Pancreas (tissue), 10 donors: ENCODE measurements around the gene RBMX. TPM values are rescaled to one million over a fixed set of nuclear protein-coding genes. Genes with fewer than 3 reads are reported as not detected.

Experiments used
- ATAC-seq, 4 donors: fragments of 200-7000 bp; cut with Tn5 transposase; one replicate each; pipeline versions ENCODE4 v1.8.0 to v1.9.1; 2020; ENCODE audit warnings: mild to moderate bottlenecking in 4 of 4, moderate library complexity in 4 of 4
- DNase-seq, 6 donors: peaks; one replicate each; pipeline ENCODE4 v3.0.0-alpha.2; 2020
- FAIRE-seq: peaks from 2 replicates; lab custom pipeline; 2012; peaks lifted over from hg19 to GRCh38; lab: Jason Lieb, UNC
- H3K27ac ChIP-seq, 4 donors: fragments of 200-600 bp; sonication (generic); 1 replicate in 3 of 4; 2 replicates in 1 of 4; pipeline versions ENCODE4 v1.5.0 to v1.8.0; 2020
- H3K27me3 ChIP-seq, 4 donors: fragments of 200-600 bp; one replicate each; pipeline ENCODE4 v1.8.0; 2021
- H3K36me3 ChIP-seq, 3 donors: fragments of 200-600 bp; sonication (generic) in 1 of 3; one replicate each; pipeline versions ENCODE4 v1.5.0 to v1.8.0; 2020 to 2021
- H3K4me1 ChIP-seq, 3 donors: fragments of 200-600 bp; one replicate each; pipeline ENCODE4 v1.8.0; 2021
- H3K4me3 ChIP-seq, 4 donors: fragments of 200-600 bp; sonication (generic) in 2 of 4; one replicate each; pipeline versions ENCODE4 v1.5.0 to v1.8.0; 2020 to 2021
- H3K9me3 ChIP-seq, 4 donors: fragments of 200-600 bp; one replicate each; pipeline ENCODE4 v1.8.0; 2021
- CTCF ChIP-seq, 4 donors: fragments of 200-600 bp; sonication (generic) in 3 of 4; IDR thresholded peaks; one replicate each; pipeline versions ENCODE4 v1.5.0 to v1.8.0; 2021; ENCODE audit warnings: antibody characterized with exemption in 4 of 4
- WGBS, 2 donors: extraction: QIAGEN DNeasy Blood & Tissue Kit; methylation state at CpG; one replicate each; pipeline ENCODE4 v1.1.7; 2013; 5-methylcytosine and 5-hydroxymethylcytosine counted together
- intact Hi-C, 3 donors: fragments of 100-400 bp; cut with DNase I; formaldehyde crosslinking; loops; one replicate each; pipeline versions ENCODE4 v1.11.1 to v1.14.2; 2022
- polyA plus RNA-seq, 2 donors: library from polyadenylated mRNA; stranded (reverse); fragments of 200-250 nt; gene quantifications; one replicate each; pipeline ENCODE4 v1.2.3, GENCODE V29; 2013
- total RNA-seq, 6 donors: library from RNA; stranded (reverse); fragmentation: NEBNext Ultra II Directional in 4 of 6; extraction: Animal tissue kit (Norgen Biotek cat#: 25700) in 4 of 6; gene quantifications; one replicate each; pipeline versions ENCODE4 v1.2.1 to v1.2.4, GENCODE V29; 2021 to 2023
- donor health status: healthy with polysubstance abuse.
- donor health status: DM: no; HTN: no; CAD: no; lungs with moderate emphysema.
- donor health status: DM: no; HTN: no; CAD: no.
- donor health status: control.
- donor health status: control.
- donor health status: Bipolar disorder and iron deficiency.
- donor health status: DM: yes; HTN: yes; CAD: no.
- donor health status: DM: no; HTN: no; CAD: no.
- donor health status: DM: no; HTN: no; CAD: no.
- donor health status: DM: yes; HTN: yes; CAD: no.

RBMX gene
- total and polyA plus RNA-seq, 8 donors = 45.3 to 129 (median 81.8) TPM

GRCh38 chrX:136868283-136869055 is 12.1 kb downstream of the RBMX start:
- H3K4me1 ChIP-seq = no peaks in the 10 kb centered on the region
- no peak for TF ChIP-seq CTCF (IDR thresholded peaks at IDR 0.05)
- no peak for ATAC-seq
- DNase-seq = no peak
- no peak for FAIRE-seq
- no peaks in the 10 kb centered on the region for H3K27me3 ChIP-seq
- no peak overlapping the region for H3K4me3 ChIP-seq
- WGBS, 2 donors = 86 to 97% methylated on average over 9 of the region's 9 CpGs
- no peak overlapping the region for H3K27ac ChIP-seq
- H3K36me3 ChIP-seq = peaks cover 0 to 22% (median 0%) of the 10 kb centered on the region in 3 donors
- intact Hi-C loops = no loop called here
- H3K9me3 ChIP-seq = no peaks in the 10 kb centered on the region

- no peak for FAIRE-seq
- Histone ChIP-seq H3K9me3 (no peaks in the 10 kb centered on the region), H3K36me3 (peaks cover 0 to 22% (median 0%) of the 10 kb centered on the region in 3 donors), H3K27me3 (no peaks in the 10 kb centered on the region), H3K4me3 (no peak overlapping the region), H3K4me1 (no peaks in the 10 kb centered on the region), H3K27ac (no peak overlapping the region)
- no peak for TF ChIP-seq CTCF (IDR thresholded peaks at IDR 0.05)
- intact Hi-C loops = no loop called here
- no peak for DNase-seq
- no peak for ATAC-seq
- WGBS, 2 donors = 54 to 71% methylated on average over 3 of the region's 3 CpGs
Measured at GRCh38 chrX:136867518-136867917, 13.0 kb downstream of the RBMX start.

GRCh38 chrX:136867096-136867491 is 13.4 kb downstream of the RBMX start:
- ATAC-seq (peak in 2 of 4 donors; percentile 33 to 44), FAIRE-seq (no peak)
- intact Hi-C loops = no loop called here

GRCh38 chrX:136866337-136867095 is 14.0 kb downstream of the RBMX start:
- H3K27me3 ChIP-seq = no peaks in the 10 kb centered on the region
- DNase-seq (no peak), ATAC-seq (peak in 3 of 4 donors; percentile 29 to 53 (median 34)), FAIRE-seq (no peak)
- H3K4me3 ChIP-seq = no peak overlapping the region
- no peak overlapping the region for H3K27ac ChIP-seq
- intact Hi-C loops = no loop called here
- 62 to 70% methylated on average over 13 to 14 of the region's 14 CpGs for WGBS, 2 donors
- no peak for TF ChIP-seq CTCF (IDR thresholded peaks at IDR 0.05)
- H3K36me3 ChIP-seq = peaks cover 0 to 16% (median 0%) of the 10 kb centered on the region in 3 donors
- H3K9me3 ChIP-seq = no peaks in the 10 kb centered on the region
- no peaks in the 10 kb centered on the region for H3K4me1 ChIP-seq

More at GRCh38 chrX:136867096-136867491, 13.4 kb downstream of the RBMX start:
- Histone ChIP-seq H3K4me3 (no peak overlapping the region), H3K27ac (no peak overlapping the region), H3K9me3 (no peaks in the 10 kb centered on the region), H3K36me3 (peaks cover 0 to 22% (median 0%) of the 10 kb centered on the region in 3 donors), H3K27me3 (no peaks in the 10 kb centered on the region), H3K4me1 (no peaks in the 10 kb centered on the region)
- WGBS, 2 donors = 44 to 52% methylated on average over 4 of the region's 4 CpGs
- no peak for TF ChIP-seq CTCF (IDR thresholded peaks at IDR 0.05)
- no peak for DNase-seq
